GM12891 (cell line): ENCODE data around the gene MYH6.
"Not testable (repeated sequence)": the region's sequence is repeated elsewhere in the genome, so short reads cannot be mapped to it uniquely, and the experiment has no call there.

Experiments
- DNase-seq: peaks from one replicate; pipeline ENCODE4 v3.0.0; 2011; ENCODE audit warnings: low spot score; ENCODE audit not compliant: insufficient read length
- FAIRE-seq: peaks from 2 replicates; lab custom pipeline; 2011; peaks lifted over from hg19 to GRCh38; lab: Jason Lieb, UNC
- PAX5 ChIP-seq: IDR thresholded peaks from 2 replicates; pipeline ENCODE4 v1.6.1; 2011; ENCODE audit warnings: low read length, moderate library complexity, mild to moderate bottlenecking; ENCODE audit not compliant: insufficient read depth, severe bottlenecking
- POLR2A ChIP-seq: IDR thresholded peaks from 2 replicates; pipeline ENCODE4 v1.6.1; 2011; ENCODE audit warnings: low read depth, low read length, control low read depth
- POLR2AphosphoS5 ChIP-seq: IDR thresholded peaks from 2 replicates; pipeline ENCODE4 v1.6.1; 2011; ENCODE audit warnings: low read depth, low read length, control low read depth
- POU2F2 ChIP-seq: IDR thresholded peaks from 2 replicates; pipeline ENCODE4 v1.6.1; 2011; ENCODE audit warnings: low read depth, mild to moderate bottlenecking, control low read depth, low read length, moderate library complexity
- SPI1 ChIP-seq: IDR thresholded peaks from 2 replicates; pipeline ENCODE4 v1.6.1; 2011; ENCODE audit warnings: low read depth, low read length, control low read depth
- TAF1 ChIP-seq: IDR thresholded peaks from 2 replicates; pipeline ENCODE4 v1.6.1; 2011; ENCODE audit warnings: low read depth, low read length, control low read depth

The MYH6 gene

DNA sequence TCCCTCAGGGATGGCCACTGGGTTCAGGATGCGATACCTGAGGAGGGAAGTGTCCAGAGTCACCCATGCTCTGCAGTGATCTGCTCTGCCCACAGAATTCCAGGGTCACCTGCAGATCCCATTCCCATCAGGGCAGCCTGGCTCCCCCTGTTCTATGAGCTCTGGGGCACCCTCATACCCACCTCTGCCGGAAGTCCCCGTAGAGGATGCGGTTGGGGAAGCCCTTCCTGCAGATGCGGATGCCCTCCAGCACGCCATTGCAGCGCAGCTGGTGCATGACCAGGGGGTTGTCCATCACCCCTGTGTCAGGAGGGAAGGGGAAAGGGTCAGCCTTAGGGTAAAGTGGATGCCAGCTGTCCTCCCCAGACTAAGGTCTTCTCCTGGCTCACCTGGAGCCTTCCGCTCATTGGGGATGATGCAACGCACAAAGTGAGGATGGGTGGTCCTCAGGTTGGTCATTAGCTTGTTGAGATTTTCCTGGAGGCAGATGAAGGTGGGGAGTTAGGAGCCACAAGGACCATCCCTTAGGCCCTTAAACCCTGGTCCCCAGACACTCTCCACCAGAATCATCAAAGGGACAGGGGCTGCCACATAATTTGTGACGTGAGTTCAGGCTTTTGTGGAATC is 11.2 kb downstream of the MYH6 start:
- FAIRE-seq = no peak
- TF ChIP-seq TAF1 (no peak), SPI1 (no peak), POLR2A (no peak)

DNA sequence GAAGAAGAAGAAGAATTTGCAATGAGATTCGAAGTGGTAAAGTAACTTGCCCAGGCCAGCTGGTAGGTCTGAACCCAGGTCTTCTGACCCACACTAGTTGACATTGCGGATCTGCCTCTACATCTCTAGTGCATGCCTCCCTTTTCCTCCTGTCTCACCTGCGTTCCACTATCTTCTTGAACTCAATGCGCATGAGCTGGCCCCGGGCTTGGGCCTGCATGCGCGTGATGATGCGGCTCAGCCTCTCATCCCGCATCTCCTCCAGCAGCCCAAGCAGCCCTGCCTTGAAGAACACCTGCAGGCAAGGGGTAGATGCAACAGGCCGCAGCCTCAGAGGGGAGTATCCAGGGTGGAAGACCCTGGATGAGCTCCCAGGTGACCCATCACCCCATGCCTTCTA is 11.9 kb downstream of the MYH6 start:
- TF ChIP-seq POU2F2 (no peak), POLR2A (no peak), SPI1 (no peak), POLR2AphosphoS5 (no peak), TAF1 (no peak), PAX5 (no peak)
- DNase-seq (no peak), FAIRE-seq (no peak)

More for the DNA sequence above, 11.2 kb downstream of the MYH6 start:
- no peak for DNase-seq

DNA sequence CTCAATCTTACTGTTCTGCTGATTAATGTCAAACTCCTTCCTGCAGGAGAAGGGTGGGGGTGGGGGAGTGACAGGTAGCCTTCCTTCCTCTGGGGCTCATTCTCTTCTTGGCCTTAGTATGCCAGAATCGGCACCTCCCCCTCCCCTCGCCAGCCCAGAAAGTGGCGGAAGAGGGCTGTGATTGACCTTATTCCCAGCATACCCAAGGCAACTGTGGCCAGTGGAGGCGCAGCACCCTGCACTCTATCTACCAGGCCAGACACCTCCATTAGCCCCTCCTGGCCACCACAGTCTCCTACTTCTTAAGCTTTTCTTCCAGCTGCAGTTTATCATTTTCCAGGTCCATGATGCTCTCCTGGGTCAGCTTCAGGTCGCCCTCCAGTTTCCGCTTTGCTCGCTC is 15.5 kb downstream of the MYH6 start:
- FAIRE-seq (no peak), DNase-seq (no peak)
- no peak for TF ChIP-seq PAX5
- no peak for TF ChIP-seq TAF1
- no peak for TF ChIP-seq POU2F2
- TF ChIP-seq SPI1 = no peak
- no peak for TF ChIP-seq POLR2AphosphoS5
- no peak for TF ChIP-seq POLR2A

DNA sequence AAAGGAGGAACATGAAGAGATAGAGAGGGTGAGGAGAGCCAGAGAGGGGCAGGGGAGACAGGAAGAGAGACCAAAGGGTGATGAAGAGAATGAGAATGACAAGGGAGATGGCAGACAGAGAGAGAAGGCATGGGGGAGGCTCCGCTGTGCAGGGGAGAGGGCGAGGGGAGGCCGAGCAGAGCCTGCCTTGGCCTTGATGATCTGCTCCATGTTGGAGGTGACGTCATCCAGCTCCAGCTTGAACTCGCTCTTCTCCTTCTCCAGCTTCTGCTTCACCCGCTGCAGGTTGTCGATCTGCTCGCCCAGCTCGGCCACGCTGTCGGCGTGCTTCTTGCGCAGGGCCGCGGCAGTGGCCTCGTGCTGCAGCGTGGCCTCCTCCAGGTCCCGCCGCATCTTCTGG is 18.2 kb downstream of the MYH6 start:
- not testable (repeated sequence) for FAIRE-seq, DNase-seq

DNA sequence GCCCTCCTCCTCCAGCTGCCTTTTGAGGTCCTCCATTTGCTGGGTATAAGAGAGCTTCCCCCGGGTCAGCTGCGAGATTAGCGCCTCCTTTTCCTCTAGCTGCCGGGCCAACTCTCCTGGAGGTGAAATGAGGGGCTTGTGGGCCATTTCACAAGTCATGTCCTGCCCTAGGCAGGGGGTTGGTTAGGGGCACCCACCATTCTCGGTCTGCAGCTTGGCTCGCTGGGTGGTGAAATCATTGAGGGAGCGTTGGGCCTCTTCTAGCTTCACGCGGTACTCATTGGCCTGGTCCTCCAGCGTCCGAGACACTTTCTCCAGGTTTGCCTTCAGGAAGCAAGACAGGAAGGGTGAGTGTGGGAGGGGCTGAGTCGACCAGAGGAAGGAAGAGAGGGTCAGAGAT is 18.7 kb downstream of the MYH6 start:
- DNase-seq (no peak), FAIRE-seq (no peak)
- TF ChIP-seq POLR2A (no peak), POU2F2 (no peak), POLR2AphosphoS5 (no peak), PAX5 (no peak), SPI1 (no peak), TAF1 (no peak)

DNA sequence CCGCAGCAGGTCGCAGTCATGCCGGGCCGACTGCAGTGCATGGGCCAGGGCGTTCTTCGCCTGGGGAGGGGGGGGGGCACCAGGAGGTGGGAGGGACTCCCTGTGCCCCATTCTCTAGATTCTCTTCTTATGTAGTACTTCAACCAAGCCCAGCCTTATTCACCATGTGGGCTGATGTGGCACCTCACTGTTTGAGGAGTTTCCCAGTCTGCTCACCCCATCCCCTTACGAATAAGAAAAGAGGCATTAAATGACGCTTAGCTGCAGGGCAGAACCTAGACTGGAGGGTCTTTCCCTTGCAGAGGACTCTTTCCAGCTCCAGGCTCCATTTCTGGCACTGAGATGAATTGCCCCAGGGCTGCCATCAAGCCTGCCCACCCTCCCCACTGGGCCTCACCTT is 19.1 kb downstream of the MYH6 start:
- FAIRE-seq (no peak), DNase-seq (no peak)
- no peak for TF ChIP-seq PAX5
- no peak for TF ChIP-seq POU2F2
- TF ChIP-seq TAF1 = no peak
- no peak for TF ChIP-seq POLR2AphosphoS5

DNA sequence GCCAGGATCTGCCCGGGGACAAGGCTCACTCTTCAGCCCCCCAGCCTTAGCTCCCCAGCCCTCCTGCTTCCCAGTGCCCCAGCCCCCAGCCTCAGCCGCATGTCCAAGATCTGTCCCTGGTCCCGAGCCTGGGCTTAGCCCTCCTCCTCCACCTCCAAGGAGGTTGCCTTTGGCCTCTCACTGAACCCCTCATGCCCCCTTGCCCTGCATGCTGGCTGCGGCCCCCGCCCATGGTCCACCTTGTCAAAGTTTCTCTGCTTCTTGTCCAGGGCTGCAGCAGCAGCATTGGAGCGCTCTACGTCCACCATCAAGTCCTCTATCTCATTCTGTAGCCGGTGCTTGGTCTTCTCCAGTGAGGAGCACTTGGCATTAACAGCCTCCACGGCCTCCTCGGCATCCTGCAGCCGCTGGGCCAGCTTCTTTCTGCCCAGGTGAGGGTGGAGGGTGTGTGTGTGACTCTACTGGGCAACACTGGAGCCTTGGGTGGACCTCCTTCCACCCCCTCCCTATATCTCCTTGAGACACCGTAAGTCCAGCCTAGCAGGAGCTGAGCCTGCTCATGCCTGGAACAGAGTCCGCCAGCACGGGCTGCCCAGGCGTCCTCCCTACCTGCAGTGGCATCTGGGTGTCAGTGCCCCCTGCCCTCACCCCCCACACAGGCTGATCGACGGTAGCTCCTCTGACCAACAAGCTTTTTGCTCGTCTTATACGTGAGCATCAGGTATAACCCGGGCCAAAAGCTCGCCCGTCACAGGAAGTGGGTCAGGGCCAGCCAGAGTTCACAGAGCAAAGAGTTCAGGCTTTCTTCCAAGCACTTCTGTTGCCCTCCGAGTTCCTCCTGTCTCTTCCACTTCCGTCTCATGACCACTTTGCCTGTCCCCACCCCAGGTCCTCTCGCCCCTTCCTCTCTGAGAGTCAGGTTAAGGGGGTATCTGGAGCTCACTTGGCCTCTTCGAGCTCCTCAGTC is 19.9 kb downstream of the MYH6 start:
- FAIRE-seq = no peak
- TF ChIP-seq SPI1 (no peak), POLR2AphosphoS5 (no peak), TAF1 (no peak), PAX5 (no peak), POLR2A (no peak), POU2F2 (no peak)
- no peak for DNase-seq

DNA sequence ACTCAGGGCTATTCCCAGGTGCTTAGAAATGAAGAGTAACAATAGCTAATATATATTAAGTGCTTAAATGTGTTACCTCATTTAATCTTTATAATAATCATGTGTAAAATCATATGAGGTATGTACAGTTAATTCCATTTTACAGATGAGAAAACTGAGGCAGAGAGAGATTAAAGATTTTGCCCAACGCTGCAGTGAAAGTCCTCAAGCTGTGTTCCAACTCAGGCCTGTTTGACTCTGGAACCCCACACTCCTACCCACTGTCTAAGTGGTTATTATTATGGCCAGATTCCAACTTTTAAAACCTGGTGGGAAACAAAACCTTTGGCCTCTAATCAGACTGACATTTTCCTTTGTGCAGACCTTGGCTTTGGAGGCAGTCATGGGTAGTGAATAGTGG is 21.1 kb downstream of the MYH6 start:
- no peak for DNase-seq
- no peak for FAIRE-seq
- TF ChIP-seq PAX5 (no peak), SPI1 (no peak)

DNA sequence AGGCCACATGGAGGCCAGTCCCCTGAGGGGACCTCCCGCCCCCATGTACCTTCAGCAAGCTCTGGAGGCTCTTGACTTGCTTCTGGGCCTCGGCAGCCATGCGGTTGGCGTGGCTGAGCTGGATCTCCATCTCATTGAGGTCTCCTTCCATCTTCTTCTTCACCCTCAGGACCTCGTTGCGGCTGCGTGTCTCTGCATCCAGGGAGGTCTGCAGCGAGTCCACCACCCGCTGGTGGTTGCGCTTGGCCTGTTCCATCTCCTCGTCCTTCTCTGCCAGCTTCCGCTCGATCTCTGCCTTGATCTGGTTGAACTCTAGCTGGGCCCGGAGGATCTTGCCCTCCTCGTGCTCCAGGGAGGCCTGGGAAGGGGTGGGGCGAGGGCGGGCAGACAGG is 21.8 kb downstream of the MYH6 start:
- not testable (repeated sequence) for DNase-seq, FAIRE-seq

DNA sequence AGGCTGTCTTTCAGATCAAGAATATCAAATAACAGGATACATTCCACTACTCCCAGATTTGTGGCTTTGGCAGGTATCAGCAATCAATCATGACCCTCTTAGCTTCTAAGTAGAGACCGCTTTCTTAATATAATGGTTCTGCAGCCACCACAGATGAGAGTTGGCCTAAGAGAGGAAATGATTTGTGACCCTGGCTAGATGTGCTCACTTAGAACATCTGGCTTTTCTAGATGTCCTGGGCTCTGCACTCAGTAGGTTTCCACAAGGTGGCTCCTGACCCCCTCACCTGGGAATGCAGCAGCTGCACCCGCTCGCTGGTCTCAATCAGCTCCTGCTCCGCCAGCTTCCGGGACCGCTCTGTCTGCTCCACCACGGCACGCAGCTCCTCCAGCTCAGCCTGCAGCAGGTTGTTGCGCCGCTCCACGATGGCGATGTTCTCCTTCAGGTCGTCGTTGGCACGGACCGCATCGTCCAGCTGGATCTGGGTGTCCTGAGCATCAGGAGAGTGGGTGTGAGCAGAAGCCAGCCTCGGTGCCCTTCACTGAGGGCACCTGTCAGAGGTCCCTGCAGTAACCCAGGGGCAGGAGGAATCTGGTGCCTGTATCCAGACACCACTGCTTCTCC is 22.3 kb downstream of the MYH6 start:
- no peak for FAIRE-seq
- DNase-seq = no peak
- TF ChIP-seq PAX5 (no peak), SPI1 (no peak), POLR2A (no peak), POLR2AphosphoS5 (no peak), TAF1 (no peak), POU2F2 (no peak)

DNA sequence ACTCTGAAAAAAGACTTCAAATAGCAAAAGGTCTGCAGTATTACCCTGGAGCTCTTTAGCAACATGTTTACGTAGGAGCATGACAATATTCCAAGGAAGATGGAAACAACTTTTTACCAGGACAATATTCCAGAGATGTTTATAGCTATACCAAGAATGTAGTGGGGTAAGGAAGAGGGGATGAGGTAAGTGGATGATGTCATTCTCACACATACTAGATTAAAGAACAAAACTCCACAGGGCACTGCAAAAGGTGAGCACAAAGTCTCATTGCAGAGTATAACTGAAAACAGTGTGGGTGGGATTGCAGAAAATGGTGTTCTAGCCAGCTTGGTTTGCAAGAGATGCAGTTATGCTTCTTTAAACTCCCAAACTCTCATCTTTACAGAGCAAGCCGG is 22.8 kb downstream of the MYH6 start:
- TF ChIP-seq POLR2AphosphoS5 (no peak), POLR2A (no peak), TAF1 (no peak), SPI1 (no peak), POU2F2 (no peak), PAX5 (no peak)
- FAIRE-seq (no peak), DNase-seq (no peak)
